Mammary epithelial cell (primary cell): ENCODE results near the gene MEIS1.

Experiments used
- CTCF ChIP-seq, 2 donors: IDR thresholded peaks in 1 of 2; conservative IDR thresholded peaks in 1 of 2; 2 replicates each; pipeline ENCODE4 v1.5.1; 2011 to 2012; ENCODE audit warnings: inconsistent platforms in 2 of 2, low read length in 2 of 2, mild to moderate bottlenecking in 2 of 2, control low read depth in 1 of 2, low read depth in 1 of 2; ENCODE audit not compliant: insufficient read depth in 1 of 2; ENCODE audit errors: extremely low read depth in 1 of 2
- EZH2 ChIP-seq: IDR thresholded peaks from 2 replicates; pipeline ENCODE4 v1.6.1; 2012; ENCODE audit warnings: low read length, inconsistent platforms, borderline replicate concordance

- TF ChIP-seq CTCF (conservative IDR thresholded peaks at IDR 0.05 in 1 of 2, IDR thresholded peaks at IDR 0.05 in 1 of 2; ENCODE audit: extremely low read depth in 1 of 2, insufficient read depth in 1 of 2, low read depth in 1 of 2, low read length in 2 of 2) (no peak), EZH2 (no peak)
These were observed 73.7 kb downstream of the MEIS1 start for GRCh38 chr2:66508484-66509071.
